Activated B cell treated with CpG ODN at 0.5 μM for 24 hours (primary cell): ENCODE data around the gene PDHA1. TPM values are rescaled to one million over a fixed set of nuclear protein-coding genes. Genes with fewer than 3 reads are reported as not detected.

Source experiments
- ATAC-seq: fragments of 200-7000 bp; cut with Tn5 transposase; one replicate; pipeline ENCODE4 v1.10.0; 2021; ENCODE audit warnings: low read depth, mild to moderate bottlenecking, moderate library complexity
- CTCF ChIA-PET: fragments of 350-600 bp; sonication (Branson Sonifier 250); formaldehyde crosslinking; loops from one replicate; lab custom pipeline; 2021; ENCODE audit warnings: antibody characterized with exemption; lab: Charles Lee
- POLR2A ChIA-PET: fragments of 350-600 bp; sonication (Branson Sonifier 250); formaldehyde crosslinking; loops from one replicate; lab custom pipeline; 2021; ENCODE audit warnings: antibody characterized with exemption; lab: Charles Lee
- DNase-seq: peaks from one replicate; pipeline ENCODE4 v3.0.0; 2022
- H3K27ac Mint-ChIP-seq: one replicate; pipeline ENCODE4 v1.8.0; 2020; ENCODE audit warnings: mixed read lengths
- H3K27me3 Mint-ChIP-seq: one replicate; pipeline ENCODE4 v1.8.0; 2021; ENCODE audit warnings: mixed read lengths
- H3K36me3 Mint-ChIP-seq: one replicate; pipeline ENCODE4 v1.8.0; 2021; ENCODE audit warnings: low read depth, mixed read lengths
- H3K4me1 Mint-ChIP-seq: one replicate; pipeline ENCODE4 v1.8.0; 2021; ENCODE audit warnings: mixed read lengths
- H3K4me3 Mint-ChIP-seq: one replicate; pipeline ENCODE4 v1.8.0; 2020; ENCODE audit warnings: mild to moderate bottlenecking, mixed read lengths
- H3K9me3 Mint-ChIP-seq: one replicate; pipeline ENCODE4 v1.8.0; 2020; ENCODE audit warnings: mixed read lengths
- CTCF ChIP-seq: fragments of 200-600 bp; IDR thresholded peaks from one replicate; pipeline ENCODE4 v1.8.0; 2022; ENCODE audit warnings: antibody characterized with exemption, mild to moderate bottlenecking
- intact Hi-C: fragments of 100-400 bp; cut with micrococcal nuclease; formaldehyde crosslinking; loops from one replicate; pipeline ENCODE4 v1.15.1; 2024
- total RNA-seq: library from RNA; stranded (reverse); gene quantifications from 2 replicates; pipeline ENCODE4 v1.2.3, GENCODE V29; 2022

PDHA1 gene
- total RNA-seq: 122 and 124 TPM in 2 replicates

GRCh38 chrX:19343535-19344408 lies at the start of gene PDHA1:
TSS of gene PDHA1 (plus strand) at chrX:19343927. CDS start at chrX:19344038, 111 bp downstream.
- Mint-ChIP-seq H3K36me3 (peaks cover 12% of the 10 kb centered on the region), H3K4me3 (peak within 1 kb of the TSS; percentile 88), H3K27ac (peak within 1 kb of the TSS; percentile 83), H3K27me3 (peaks cover 1% of the 10 kb centered on the region), H3K4me1 (peaks cover 14% of the 10 kb centered on the region), H3K9me3 (no peaks in the 10 kb centered on the region)
- CTCF ChIA-PET: no interaction called here
- peak; percentile 81 for DNase-seq
- peak; percentile 98 for ATAC-seq
- intact Hi-C loops: loop anchor here (1.0 to 2.0 kb wide), 4 partner anchors 359 to 1607 kb away; partner anchors contain the start of genes CDKL5, PHKA2 and SCML1
- POLR2A ChIA-PET: interaction anchor here (0.6 kb wide), 1 partner anchor 867 kb away, joined by 3 read pairs; no protein-coding TSS in a partner anchor
- no peak for TF ChIP-seq CTCF

GRCh38 chrX:19303256-19303880 lies 40.4 kb upstream of the PDHA1 start:
- no peak for TF ChIP-seq CTCF
- Mint-ChIP-seq H3K27me3 (peaks cover 5% of the 10 kb centered on the region), H3K4me1 (no peaks in the 10 kb centered on the region), H3K4me3 (no peak overlapping the region), H3K9me3 (no peaks in the 10 kb centered on the region), H3K36me3 (no peaks in the 10 kb centered on the region), H3K27ac (no peak overlapping the region)
- intact Hi-C loops: no loop called here
- CTCF ChIA-PET: no interaction called here
- POLR2A ChIA-PET: no interaction called here
- DNase-seq (no peak), ATAC-seq (no peak)

- ATAC-seq: no peak
- POLR2A ChIA-PET: no interaction called here
- no peak overlapping the region for H3K27ac Mint-ChIP-seq
- CTCF ChIA-PET: no interaction called here
- no peaks in the 10 kb centered on the region for H3K9me3 Mint-ChIP-seq
- DNase-seq: no peak
- intact Hi-C loops: no loop called here
- H3K27me3 Mint-ChIP-seq: peaks cover 1% of the 10 kb centered on the region
- no peak overlapping the region for H3K4me3 Mint-ChIP-seq
- TF ChIP-seq CTCF: no peak
- H3K4me1 Mint-ChIP-seq: no peaks in the 10 kb centered on the region
- H3K36me3 Mint-ChIP-seq: no peaks in the 10 kb centered on the region
Measured at GRCh38 chrX:19326567-19326966, 17.2 kb upstream of the PDHA1 start.

GRCh38 chrX:19331831-19332230 lies 11.9 kb upstream of the PDHA1 start:
- intact Hi-C loops: no loop called here

More at GRCh38 chrX:19331831-19332230, 11.9 kb upstream of the PDHA1 start:
- H3K4me1 Mint-ChIP-seq: no peaks in the 10 kb centered on the region
- no peak overlapping the region for H3K27ac Mint-ChIP-seq
- no peak for TF ChIP-seq CTCF
- H3K27me3 Mint-ChIP-seq: no peaks in the 10 kb centered on the region
- ChIA-PET POLR2A (no interaction called here), CTCF (interaction anchor here (1.4 kb wide), 1 partner anchor 942 kb away, joined by 4 read pairs; no protein-coding TSS in a partner anchor)
- H3K9me3 Mint-ChIP-seq: no peaks in the 10 kb centered on the region
- ATAC-seq: no peak
- H3K4me3 Mint-ChIP-seq: no peak overlapping the region
- no peak for DNase-seq
- H3K36me3 Mint-ChIP-seq: no peaks in the 10 kb centered on the region
